Testis (tissue), 2 donors: ENCODE data around the gene SLC23A2.

ENCODE experiments used
- CTCF ChIP-seq, 3 experiments: fragments of 450-650 bp in 2 of 3; fragments of 200-600 bp in 1 of 3; sonication (generic) in 1 of 3; IDR thresholded peaks; one replicate each; pipeline ENCODE4 v1.5.1; 2016 to 2019; ENCODE audit warnings: antibody characterized with exemption in 3 of 3, mild to moderate bottlenecking in 2 of 3, moderate library complexity in 1 of 3
- POLR2A ChIP-seq: fragments of 450-650 bp; IDR thresholded peaks from one replicate; pipeline ENCODE4 v1.6.1; 2017; ENCODE audit warnings: antibody characterized with exemption, mild to moderate bottlenecking, moderate library complexity

- no peak for TF ChIP-seq CTCF (IDR thresholded peaks at IDR 0.05)
- TF ChIP-seq POLR2A, result no peak
These were observed 146.8 kb downstream of the SLC23A2 start for GRCh38 chr20:4854561-4854901.
